Smooth muscle cell (in vitro differentiated cells): ENCODE data around the gene NT5C3A. TPM values are rescaled to one million over a fixed set of nuclear protein-coding genes. Genes with fewer than 3 reads are reported as not detected.

Experiments
- DNase-seq: peaks from one replicate; lab custom pipeline; 2025; ENCODE audit not compliant: unreplicated experiment; lab: John Stamatoyannopoulos, UW
- H2AFZ ChIP-seq: fragments of 200-600 bp; sonication (generic); 2 replicates; pipeline ENCODE4 v1.6.0; 2016; ENCODE audit warnings: antibody characterized with exemption, low read depth, mild to moderate bottlenecking
- H3F3A ChIP-seq: fragments of 200-600 bp; sonication (generic); 2 replicates; pipeline ENCODE4 v1.6.0; 2017; ENCODE audit warnings: antibody characterized with exemption, low read depth
- H3K27ac ChIP-seq: fragments of 200-600 bp; sonication (generic); 2 replicates; pipeline ENCODE4 v1.5.1; 2016; ENCODE audit warnings: low read depth, mild to moderate bottlenecking
- H3K27me3 ChIP-seq: fragments of 200-600 bp; sonication (generic); 2 replicates; pipeline ENCODE4 v1.6.1; 2016; ENCODE audit warnings: low read depth, mild to moderate bottlenecking
- H3K36me3 ChIP-seq: fragments of 200-600 bp; sonication (generic); 2 replicates; pipeline ENCODE4 v1.5.1; 2016; ENCODE audit warnings: low read depth
- H3K4me1 ChIP-seq: fragments of 200-600 bp; sonication (generic); 2 replicates; pipeline ENCODE4 v1.5.1; 2016; ENCODE audit warnings: low read depth
- H3K4me2 ChIP-seq: fragments of 200-600 bp; sonication (generic); 2 replicates; pipeline ENCODE4 v1.6.0; 2016; ENCODE audit warnings: mild to moderate bottlenecking
- H3K4me3 ChIP-seq: fragments of 200-600 bp; sonication (generic); 2 replicates; pipeline ENCODE4 v1.5.1; 2016; ENCODE audit warnings: mild to moderate bottlenecking
- H3K79me2 ChIP-seq: fragments of 200-600 bp; sonication (generic); 2 replicates; pipeline ENCODE4 v1.6.0; 2016; ENCODE audit warnings: low read depth, mild to moderate bottlenecking
- H3K9ac ChIP-seq: fragments of 200-600 bp; sonication (generic); 2 replicates; pipeline ENCODE4 v1.6.0; 2016; ENCODE audit warnings: low read depth
- H3K9me3 ChIP-seq: fragments of 200-600 bp; sonication (generic); replicated peaks from 2 replicates; pipeline ENCODE4 v1.5.1; 2016; ENCODE audit warnings: low read depth
- H4K20me1 ChIP-seq: fragments of 200-600 bp; sonication (generic); 2 replicates; pipeline ENCODE4 v1.6.0; 2016; ENCODE audit warnings: low read depth
- WGBS: methylation state at CpG from one replicate; pipeline ENCODE4 v1.1.7; 2016; ENCODE audit warnings: low lambda C conversion rate; 5-methylcytosine and 5-hydroxymethylcytosine counted together
- polyA plus RNA-seq: library from polyadenylated mRNA; unstranded; fragments of >200 nt; fragmentation: Nextera tagmentation; extraction: Ambion mirVana; gene quantifications from 2 replicates; pipeline ENCODE4 v1.2.1, GENCODE V29; 2016
- total RNA-seq: library from RNA; depleted of rRNA; stranded (reverse); fragments of >200 nt; gene quantifications from 2 replicates; pipeline ENCODE4 v1.2.3, GENCODE V29; 2014
- TF ChIP-seq, protein P1 (sequence below): fragments of 200-600 bp; sonication (generic); IDR thresholded peaks from 2 replicates; pipeline ENCODE4 v1.5.1; 2017; ENCODE audit warnings: borderline replicate concordance, mild to moderate bottlenecking, antibody characterized with exemption; ENCODE audit not compliant: insufficient read depth, poor library complexity, severe bottlenecking

Gene NT5C3A
- total and polyA plus RNA-seq, 2 experiments from 2014 or later = 12.9 to 25.4 TPM

DNA sequence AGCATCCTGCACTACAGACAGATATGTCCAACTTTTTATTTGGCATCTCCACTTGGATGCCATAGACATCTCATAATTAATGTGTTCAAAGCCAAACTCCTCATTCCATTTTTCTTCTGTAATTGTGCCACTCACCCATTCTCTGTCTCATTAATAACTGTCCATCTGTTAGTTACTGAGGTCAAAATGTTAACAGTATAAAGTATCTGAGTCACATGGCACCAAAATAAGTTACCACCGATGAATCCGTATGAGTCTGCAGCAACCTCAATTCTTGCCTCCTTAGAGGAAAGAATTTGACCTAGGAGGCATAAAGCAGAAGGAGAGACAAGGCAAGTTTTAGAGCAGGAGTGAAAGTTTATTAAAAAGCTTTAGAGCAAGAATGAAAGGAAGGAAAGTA, 16.5 kb upstream of the NT5C3A start:
- H4K20me1 ChIP-seq = no peaks in the 10 kb centered on the region
- no peak overlapping the region for H3K4me2 ChIP-seq
- H3F3A ChIP-seq = no peaks in the 10 kb centered on the region
- H3K27ac ChIP-seq = no peak overlapping the region
- H2AFZ ChIP-seq = no peak overlapping the region
- TF ChIP-seq, protein P1, sequence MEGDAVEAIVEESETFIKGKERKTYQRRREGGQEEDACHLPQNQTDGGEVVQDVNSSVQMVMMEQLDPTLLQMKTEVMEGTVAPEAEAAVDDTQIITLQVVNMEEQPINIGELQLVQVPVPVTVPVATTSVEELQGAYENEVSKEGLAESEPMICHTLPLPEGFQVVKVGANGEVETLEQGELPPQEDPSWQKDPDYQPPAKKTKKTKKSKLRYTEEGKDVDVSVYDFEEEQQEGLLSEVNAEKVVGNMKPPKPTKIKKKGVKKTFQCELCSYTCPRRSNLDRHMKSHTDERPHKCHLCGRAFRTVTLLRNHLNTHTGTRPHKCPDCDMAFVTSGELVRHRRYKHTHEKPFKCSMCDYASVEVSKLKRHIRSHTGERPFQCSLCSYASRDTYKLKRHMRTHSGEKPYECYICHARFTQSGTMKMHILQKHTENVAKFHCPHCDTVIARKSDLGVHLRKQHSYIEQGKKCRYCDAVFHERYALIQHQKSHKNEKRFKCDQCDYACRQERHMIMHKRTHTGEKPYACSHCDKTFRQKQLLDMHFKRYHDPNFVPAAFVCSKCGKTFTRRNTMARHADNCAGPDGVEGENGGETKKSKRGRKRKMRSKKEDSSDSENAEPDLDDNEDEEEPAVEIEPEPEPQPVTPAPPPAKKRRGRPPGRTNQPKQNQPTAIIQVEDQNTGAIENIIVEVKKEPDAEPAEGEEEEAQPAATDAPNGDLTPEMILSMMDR = no peak
- H3K9me3 ChIP-seq = no peaks in the 10 kb centered on the region
- H3K79me2 ChIP-seq = no peaks in the 10 kb centered on the region
- H3K27me3 ChIP-seq = peaks cover 14% of the 10 kb centered on the region
- no peak for DNase-seq
- H3K4me3 ChIP-seq = no peak overlapping the region
- H3K4me1 ChIP-seq = no peaks in the 10 kb centered on the region
- WGBS = 91% methylated on average over 2 of the region's 2 CpGs
- H3K36me3 ChIP-seq = no peaks in the 10 kb centered on the region
- H3K9ac ChIP-seq = no peak overlapping the region

DNA sequence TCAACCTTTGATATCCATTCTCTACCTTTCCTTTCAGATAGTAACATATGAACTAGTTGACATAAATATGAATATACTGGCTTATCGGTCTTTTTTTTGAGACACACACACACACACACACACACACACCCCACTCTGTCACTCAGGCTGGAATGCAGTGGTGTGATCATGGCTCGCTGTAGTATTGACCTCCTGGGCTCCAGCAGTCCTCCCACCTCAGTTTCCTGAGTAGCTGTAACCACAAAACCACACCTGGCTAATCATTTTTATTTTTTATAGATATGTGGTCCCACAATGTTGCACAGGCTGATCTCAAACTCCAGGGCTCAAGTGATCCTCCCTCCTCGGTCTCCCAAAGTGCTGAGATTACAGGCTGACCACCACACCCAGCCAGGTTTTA, 14.2 kb upstream of the NT5C3A start:
- H4K20me1 ChIP-seq = no peaks in the 10 kb centered on the region
- H3K4me1 ChIP-seq = no peaks in the 10 kb centered on the region
- H3K27me3 ChIP-seq = peaks cover 14% of the 10 kb centered on the region
- no peak overlapping the region for H3K9ac ChIP-seq
- no peak overlapping the region for H3K4me3 ChIP-seq
- no peaks in the 10 kb centered on the region for H3F3A ChIP-seq
- WGBS = 86% methylated on average over 3 of the region's 3 CpGs
- H3K79me2 ChIP-seq = no peaks in the 10 kb centered on the region
- no peaks in the 10 kb centered on the region for H3K36me3 ChIP-seq
- H3K9me3 ChIP-seq = no peaks in the 10 kb centered on the region
- no peak overlapping the region for H3K4me2 ChIP-seq
- H3K27ac ChIP-seq = no peak overlapping the region
- DNase-seq = no peak
- no peak overlapping the region for H2AFZ ChIP-seq
- TF ChIP-seq, protein P1 = no peak

DNA sequence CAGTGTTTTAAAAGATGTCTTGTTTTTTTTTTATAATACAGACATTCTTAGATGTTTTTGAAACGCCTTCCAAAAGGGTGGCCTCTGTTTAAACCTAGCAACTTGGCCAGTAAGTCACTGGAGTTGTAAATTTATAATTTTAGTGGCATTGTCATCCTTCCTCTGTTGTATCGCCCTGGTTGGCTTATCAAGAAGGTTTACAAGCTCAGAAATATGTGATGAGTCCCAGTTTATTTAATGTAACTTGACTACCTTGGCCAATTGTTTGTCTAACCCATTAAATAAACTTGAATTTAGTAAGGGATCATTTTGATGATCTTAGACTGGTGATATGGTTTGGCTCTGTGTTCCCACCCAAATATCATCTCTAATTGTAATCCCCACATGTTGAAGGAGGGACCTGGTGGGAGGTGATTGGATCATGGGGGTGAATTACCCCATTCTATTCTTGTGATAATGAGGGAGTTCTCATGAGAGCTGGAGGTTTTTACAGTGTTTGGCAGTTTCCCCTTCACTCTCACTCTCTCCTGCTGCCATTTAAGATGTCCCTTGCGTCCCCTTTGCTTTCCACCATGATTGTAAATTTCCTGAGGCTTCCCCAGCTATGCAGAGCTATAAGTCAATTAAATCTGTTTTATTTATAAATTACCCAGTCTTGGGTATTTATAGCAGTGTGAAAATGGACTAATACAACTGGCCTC, 13.4 kb upstream of the NT5C3A start:
- no peaks in the 10 kb centered on the region for H3K4me1 ChIP-seq
- no peaks in the 10 kb centered on the region for H3F3A ChIP-seq
- TF ChIP-seq, protein P1 = no peak
- no peak overlapping the region for H3K4me2 ChIP-seq
- 86% methylated on average over 3 of the region's 3 CpGs for WGBS
- no peak for DNase-seq
- no peak overlapping the region for H2AFZ ChIP-seq
- no peaks in the 10 kb centered on the region for H4K20me1 ChIP-seq
- H3K27ac ChIP-seq = no peak overlapping the region
- H3K9ac ChIP-seq = no peak overlapping the region
- peaks cover 14% of the 10 kb centered on the region for H3K27me3 ChIP-seq
- no peaks in the 10 kb centered on the region for H3K36me3 ChIP-seq
- H3K4me3 ChIP-seq = no peak overlapping the region
- no peaks in the 10 kb centered on the region for H3K79me2 ChIP-seq
- no peaks in the 10 kb centered on the region for H3K9me3 ChIP-seq

DNA sequence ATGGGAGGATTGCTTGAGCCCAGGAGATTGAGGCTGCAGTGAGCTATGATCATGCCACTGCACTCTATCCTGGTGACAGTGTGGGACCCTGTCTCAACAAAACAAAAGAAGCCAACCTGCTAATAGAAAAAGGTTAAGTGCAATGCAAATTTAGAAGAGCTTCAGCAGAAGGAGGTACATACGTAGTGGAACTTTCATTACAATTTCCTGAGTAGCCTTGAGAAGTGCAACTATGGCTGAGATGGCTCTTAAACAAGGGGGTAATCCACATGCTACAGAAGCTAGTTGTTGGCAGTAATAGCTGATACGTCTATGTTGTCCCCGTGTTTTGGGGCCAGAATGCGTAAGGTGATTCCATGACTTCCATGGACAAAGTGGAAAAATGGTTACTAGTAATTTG, 10.7 kb upstream of the NT5C3A start:
- H3F3A ChIP-seq = no peaks in the 10 kb centered on the region
- no peaks in the 10 kb centered on the region for H3K4me1 ChIP-seq
- TF ChIP-seq, protein P1 = no peak
- no peaks in the 10 kb centered on the region for H3K9me3 ChIP-seq
- no peaks in the 10 kb centered on the region for H3K36me3 ChIP-seq
- H3K4me2 ChIP-seq = no peak overlapping the region
- H3K79me2 ChIP-seq = no peaks in the 10 kb centered on the region
- WGBS = 88% methylated on average over 4 of the region's 4 CpGs
- H4K20me1 ChIP-seq = no peaks in the 10 kb centered on the region
- peaks cover 12% of the 10 kb centered on the region for H3K27me3 ChIP-seq
- no peak overlapping the region for H3K27ac ChIP-seq
- H3K9ac ChIP-seq = no peak overlapping the region
- no peak overlapping the region for H2AFZ ChIP-seq
- no peak overlapping the region for H3K4me3 ChIP-seq
- DNase-seq = no peak
